ENCODE results near the gene ZNF503. TPM values are rescaled to one million over a fixed set of nuclear protein-coding genes. Genes with fewer than 3 reads are reported as not detected.
A peak's percentile ranks its signal among the peaks of the same experiment; 100 is the strongest.

ZNF503 gene
- total RNA-seq, 1 donor from 2014 or later: 3.7 TPM

- peak overlapping the region; percentile 96 for H3K27ac ChIP-seq (ENCODE audit: low read depth, low read length)
- peaks cover 0 to 4% (median 2%) of the 10 kb centered on the region in 3 donors for H3K36me3 ChIP-seq (ENCODE audit: control insufficient read depth in 3 of 3, insufficient read depth in 3 of 3, low read length in 3 of 3)
- H3K27me3 ChIP-seq (ENCODE audit: control insufficient read depth in 3 of 3, insufficient read depth in 3 of 3, low read length in 3 of 3): peaks cover 12 to 89% (median 17%) of the 10 kb centered on the region in 3 donors
- H3K4me1 ChIP-seq (ENCODE audit: control insufficient read depth in 3 of 3, insufficient read depth in 3 of 3, low read length in 3 of 3): peaks cover 28 to 44% (median 33%) of the 10 kb centered on the region in 3 donors
- H3K9ac ChIP-seq (ENCODE audit: low read depth in 1 of 3, low read length in 3 of 3): peak overlapping the region; percentile 66 to 83 (median 72)
- no peaks in the 10 kb centered on the region for H3K9me3 ChIP-seq (ENCODE audit: control insufficient read depth in 3 of 3, low read length in 3 of 3)
- H3K4me3 ChIP-seq (ENCODE audit: low read length in 3 of 3): peak overlapping the region; percentile 78 to 88 (median 88)
These were observed 1.1 kb upstream of the ZNF503 start for GRCh38 chr10:75402486-75403143.

- peaks cover 12 to 85% (median 20%) of the 10 kb centered on the region in 3 donors for H3K27me3 ChIP-seq (ENCODE audit: control insufficient read depth in 3 of 3, insufficient read depth in 3 of 3, low read length in 3 of 3)
- H3K36me3 ChIP-seq (ENCODE audit: control insufficient read depth in 3 of 3, insufficient read depth in 3 of 3, low read length in 3 of 3): peaks cover 0 to 4% (median 2%) of the 10 kb centered on the region in 3 donors
- peak overlapping the region; percentile 84 to 87 (median 86) for H3K9ac ChIP-seq (ENCODE audit: low read depth in 1 of 3, low read length in 3 of 3)
- H3K4me3 ChIP-seq (ENCODE audit: low read length in 3 of 3): peak overlapping the region; percentile 86 to 88 (median 88)
- H3K4me1 ChIP-seq (ENCODE audit: control insufficient read depth in 3 of 3, insufficient read depth in 3 of 3, low read length in 3 of 3): peaks cover 21 to 41% (median 33%) of the 10 kb centered on the region in 3 donors
- H3K9me3 ChIP-seq (ENCODE audit: control insufficient read depth in 3 of 3, low read length in 3 of 3): no peaks in the 10 kb centered on the region
- peak overlapping the region; percentile 96 for H3K27ac ChIP-seq (ENCODE audit: low read depth, low read length)
These were observed 594 bp downstream of the ZNF503 start for GRCh38 chr10:75400771-75401568.

GRCh38 chr10:75400163-75400770 lies 1.3 kb downstream of the ZNF503 start:
- Histone ChIP-seq H3K9ac (ENCODE audit: low read depth in 1 of 3, low read length in 3 of 3) (peak overlapping the region; percentile 84 to 87 (median 86)), H3K4me3 (ENCODE audit: low read length in 3 of 3) (peak overlapping the region; percentile 81 to 88 (median 88)), H3K9me3 (ENCODE audit: control insufficient read depth in 3 of 3, low read length in 3 of 3) (no peaks in the 10 kb centered on the region), H3K36me3 (ENCODE audit: control insufficient read depth in 3 of 3, insufficient read depth in 3 of 3, low read length in 3 of 3) (peaks cover 0 to 4% (median 2%) of the 10 kb centered on the region in 3 donors), H3K27me3 (ENCODE audit: control insufficient read depth in 3 of 3, insufficient read depth in 3 of 3, low read length in 3 of 3) (peaks cover 19 to 85% (median 25%) of the 10 kb centered on the region in 3 donors), H3K4me1 (ENCODE audit: control insufficient read depth in 3 of 3, insufficient read depth in 3 of 3, low read length in 3 of 3) (peaks cover 21 to 42% (median 33%) of the 10 kb centered on the region in 3 donors), H3K27ac (ENCODE audit: low read depth, low read length) (peak overlapping the region; percentile 96)

GRCh38 chr10:75399461-75400162 lies 2.0 kb downstream of the ZNF503 start:
- H3K4me3 ChIP-seq (ENCODE audit: low read length in 3 of 3): peak overlapping the region; percentile 81 to 88 (median 88)
- no peaks in the 10 kb centered on the region for H3K9me3 ChIP-seq (ENCODE audit: control insufficient read depth in 3 of 3, low read length in 3 of 3)
- peaks cover 21 to 44% (median 40%) of the 10 kb centered on the region in 3 donors for H3K4me1 ChIP-seq (ENCODE audit: control insufficient read depth in 3 of 3, insufficient read depth in 3 of 3, low read length in 3 of 3)
- H3K9ac ChIP-seq (ENCODE audit: low read depth in 1 of 3, low read length in 3 of 3): peak overlapping the region in 2 of 3 donors; percentile 86 to 87
- H3K27ac ChIP-seq (ENCODE audit: low read depth, low read length): peak overlapping the region; percentile 96
- peaks cover 0 to 4% (median 2%) of the 10 kb centered on the region in 3 donors for H3K36me3 ChIP-seq (ENCODE audit: control insufficient read depth in 3 of 3, insufficient read depth in 3 of 3, low read length in 3 of 3)
- peaks cover 24 to 85% (median 27%) of the 10 kb centered on the region in 3 donors for H3K27me3 ChIP-seq (ENCODE audit: control insufficient read depth in 3 of 3, insufficient read depth in 3 of 3, low read length in 3 of 3)

- no peaks in the 10 kb centered on the region for H3K9me3 ChIP-seq (ENCODE audit: control insufficient read depth in 3 of 3, low read length in 3 of 3)
- H3K4me1 ChIP-seq (ENCODE audit: control insufficient read depth in 3 of 3, insufficient read depth in 3 of 3, low read length in 3 of 3): peaks cover 17 to 37% (median 32%) of the 10 kb centered on the region in 3 donors
- peak overlapping the region; percentile 7 for H3K27ac ChIP-seq (ENCODE audit: low read depth, low read length)
- H3K4me3 ChIP-seq (ENCODE audit: low read length in 3 of 3): peak overlapping the region; percentile 35 to 88 (median 59)
- peak overlapping the region in 1 of 3 donors; percentile 69 for H3K9ac ChIP-seq (ENCODE audit: low read depth in 1 of 3, low read length in 3 of 3)
- peaks cover 17 to 85% (median 23%) of the 10 kb centered on the region in 3 donors for H3K27me3 ChIP-seq (ENCODE audit: control insufficient read depth in 3 of 3, insufficient read depth in 3 of 3, low read length in 3 of 3)
- H3K36me3 ChIP-seq (ENCODE audit: control insufficient read depth in 3 of 3, insufficient read depth in 3 of 3, low read length in 3 of 3): peaks cover 0 to 4% (median 2%) of the 10 kb centered on the region in 3 donors
These were observed 2.7 kb downstream of the ZNF503 start for GRCh38 chr10:75398692-75399460.

GRCh38 chr10:75398200-75398691 lies 3.3 kb downstream of the ZNF503 start:
- H3K9ac ChIP-seq (ENCODE audit: low read depth in 1 of 3, low read length in 3 of 3): peak overlapping the region in 1 of 3 donors; percentile 69
- H3K27ac ChIP-seq (ENCODE audit: low read depth, low read length): peak overlapping the region; percentile 7
- H3K4me1 ChIP-seq (ENCODE audit: control insufficient read depth in 3 of 3, insufficient read depth in 3 of 3, low read length in 3 of 3): peaks cover 13 to 34% (median 29%) of the 10 kb centered on the region in 3 donors
- peaks cover 13 to 81% (median 20%) of the 10 kb centered on the region in 3 donors for H3K27me3 ChIP-seq (ENCODE audit: control insufficient read depth in 3 of 3, insufficient read depth in 3 of 3, low read length in 3 of 3)
- H3K4me3 ChIP-seq (ENCODE audit: low read length in 3 of 3): peak overlapping the region in 1 of 3 donors; percentile 59
- no peaks in the 10 kb centered on the region for H3K9me3 ChIP-seq (ENCODE audit: control insufficient read depth in 3 of 3, low read length in 3 of 3)
- H3K36me3 ChIP-seq (ENCODE audit: control insufficient read depth in 3 of 3, insufficient read depth in 3 of 3, low read length in 3 of 3): peaks cover 0 to 4% (median 2%) of the 10 kb centered on the region in 3 donors

- Histone ChIP-seq H3K4me1 (ENCODE audit: control insufficient read depth in 3 of 3, insufficient read depth in 3 of 3, low read length in 3 of 3) (peaks cover 8 to 28% (median 25%) of the 10 kb centered on the region in 3 donors), H3K36me3 (ENCODE audit: control insufficient read depth in 3 of 3, insufficient read depth in 3 of 3, low read length in 3 of 3) (peaks cover 0 to 4% (median 2%) of the 10 kb centered on the region in 3 donors), H3K9ac (ENCODE audit: low read depth in 1 of 3, low read length in 3 of 3) (no peak overlapping the region), H3K4me3 (ENCODE audit: low read length in 3 of 3) (no peak overlapping the region), H3K27me3 (ENCODE audit: control insufficient read depth in 3 of 3, insufficient read depth in 3 of 3, low read length in 3 of 3) (peaks cover 13 to 79% (median 20%) of the 10 kb centered on the region in 3 donors), H3K9me3 (ENCODE audit: control insufficient read depth in 3 of 3, low read length in 3 of 3) (no peaks in the 10 kb centered on the region), H3K27ac (ENCODE audit: low read depth, low read length) (peak overlapping the region; percentile 25)
These were observed 3.9 kb downstream of the ZNF503 start for GRCh38 chr10:75397496-75398199.

All from skeletal muscle tissue (tissue), 4 donors.